NCI-H1417 treated with DMSO at 0.1 percent for 48 hours (cell line): ENCODE measurements around the gene METTL21C.

ENCODE experiments used
- DNase-seq: peaks from one replicate; lab custom pipeline; 2025; lab: John Stamatoyannopoulos, UW

Gene METTL21C

GRCh38 chr13:102667023-102667422, 27.8 kb downstream of the METTL21C start:
- DNase-seq = no peak

- DNase-seq = no peak
Measured at GRCh38 chr13:102659168-102659713, 35.6 kb downstream of the METTL21C start.

- no peak for DNase-seq
Measured at GRCh38 chr13:102658660-102659059, 36.2 kb downstream of the METTL21C start.

GRCh38 chr13:102657630-102658029, 37.2 kb downstream of the METTL21C start:
- DNase-seq = no peak

GRCh38 chr13:102654756-102655155, 40.1 kb downstream of the METTL21C start:
- no peak for DNase-seq

- no peak for DNase-seq
Measured at GRCh38 chr13:102651892-102652291, 43.0 kb downstream of the METTL21C start.

- no peak for DNase-seq
Measured at GRCh38 chr13:102651392-102651791, 43.5 kb downstream of the METTL21C start.

- DNase-seq = no peak
Measured at GRCh38 chr13:102650444-102650843, 44.4 kb downstream of the METTL21C start.

- no peak for DNase-seq
Measured at GRCh38 chr13:102648046-102648445, 46.8 kb downstream of the METTL21C start.

- no peak for DNase-seq
Measured at GRCh38 chr13:102645701-102646100, 49.1 kb downstream of the METTL21C start.

- DNase-seq = no peak
Measured at GRCh38 chr13:102643656-102644055, 51.2 kb downstream of the METTL21C start.

- no peak for DNase-seq
Measured at GRCh38 chr13:102642475-102642874, 52.4 kb downstream of the METTL21C start.

GRCh38 chr13:102642029-102642428, 52.8 kb downstream of the METTL21C start:
- DNase-seq = no peak

- no peak for DNase-seq
Measured at GRCh38 chr13:102638741-102639140, 56.1 kb downstream of the METTL21C start.
